ENCODE data around the gene ACTR2. TPM values are rescaled to one million over a fixed set of nuclear protein-coding genes. Genes with fewer than 3 reads are reported as not detected.
A peak's percentile ranks its signal among the peaks of the same experiment; 100 is the strongest.

ACTR2 gene
- total RNA-seq, 2 donors from 2014 or later = 26.0 to 46.7 TPM

- DNase-seq = no peak
- Histone ChIP-seq H3K27ac (no peak overlapping the region), H3K27me3 (no peaks in the 10 kb centered on the region), H3K36me3 (replicated peaks in 1 of 2; ENCODE audit: insufficient read depth in 1 of 2, low read depth in 2 of 2) (peaks cover 0 to 4% of the 10 kb centered on the region in 2 donors), H3K4me3 (no peak overlapping the region), H3K4me1 (no peaks in the 10 kb centered on the region), H3K9me3 (no peaks in the 10 kb centered on the region)
- intact Hi-C loops (cut with DNase I) = no loop called here
- WGBS, 2 donors = 83 to 100% methylated on average over 1 of the region's 1 CpG
- no peak for TF ChIP-seq CTCF (IDR thresholded peaks at IDR 0.05)
- no peak for TF ChIP-seq POLR2A (IDR thresholded peaks at IDR 0.05)
- no peak for ATAC-seq
These were observed 35.6 kb downstream of the ACTR2 start for GRCh38 chr2:65263262-65263661.

- WGBS, 2 donors = 84% methylated on average over 7 of the region's 7 CpGs
- H3K4me1 ChIP-seq = no peaks in the 10 kb centered on the region
- peaks cover 0 to 4% of the 10 kb centered on the region in 2 donors for H3K36me3 ChIP-seq (replicated peaks in 1 of 2; ENCODE audit: insufficient read depth in 1 of 2, low read depth in 2 of 2)
- no peaks in the 10 kb centered on the region for H3K9me3 ChIP-seq
- intact Hi-C loops (cut with DNase I) = no loop called here
- no peaks in the 10 kb centered on the region for H3K27me3 ChIP-seq
- H3K4me3 ChIP-seq = no peak overlapping the region
- TF ChIP-seq CTCF (IDR thresholded peaks at IDR 0.05) (no peak), POLR2A (IDR thresholded peaks at IDR 0.05) (no peak)
- ATAC-seq = no peak
- DNase-seq = no peak
- no peak overlapping the region for H3K27ac ChIP-seq
These were observed 36.4 kb downstream of the ACTR2 start for GRCh38 chr2:65263986-65264385.

GRCh38 chr2:65264821-65265670, 37.4 kb downstream of the ACTR2 start:
- DNase-seq (peak; percentile 17 to 66 (median 30)), ATAC-seq (peak; percentile 67)
- 39 to 42% methylated on average over 8 of the region's 8 CpGs for WGBS, 2 donors
- Histone ChIP-seq H3K9me3 (no peaks in the 10 kb centered on the region), H3K4me3 (no peak overlapping the region), H3K4me1 (no peaks in the 10 kb centered on the region), H3K27me3 (no peaks in the 10 kb centered on the region), H3K27ac (no peak overlapping the region), H3K36me3 (replicated peaks in 1 of 2; ENCODE audit: insufficient read depth in 1 of 2, low read depth in 2 of 2) (peaks cover 0 to 1% of the 10 kb centered on the region in 2 donors)
- intact Hi-C loops (cut with DNase I) = loop anchor here (5.0 kb wide), 1 partner anchor 287 kb away; no protein-coding TSS in a partner anchor
- TF ChIP-seq POLR2A (IDR thresholded peaks at IDR 0.05) (no peak), CTCF (IDR thresholded peaks at IDR 0.05) (peak; percentile 40 to 76 (median 67))

- H3K36me3 ChIP-seq (replicated peaks in 1 of 2; ENCODE audit: insufficient read depth in 1 of 2, low read depth in 2 of 2) = peaks cover 0 to 1% of the 10 kb centered on the region in 2 donors
- H3K4me3 ChIP-seq = no peak overlapping the region
- no peak overlapping the region for H3K27ac ChIP-seq
- intact Hi-C loops (cut with DNase I) = loop anchor here (5.0 kb wide), 1 partner anchor 287 kb away; no protein-coding TSS in a partner anchor
- no peak for ATAC-seq
- no peaks in the 10 kb centered on the region for H3K27me3 ChIP-seq
- no peaks in the 10 kb centered on the region for H3K9me3 ChIP-seq
- no peaks in the 10 kb centered on the region for H3K4me1 ChIP-seq
- no peak for DNase-seq
- TF ChIP-seq CTCF (IDR thresholded peaks at IDR 0.05) = no peak
- TF ChIP-seq POLR2A (IDR thresholded peaks at IDR 0.05) = no peak
These were observed 38.0 kb downstream of the ACTR2 start for GRCh38 chr2:65265671-65266045.
